ENCODE data around the gene SPATA6.
"Not testable (repeated sequence)": the region's sequence is repeated elsewhere in the genome, so short reads cannot be mapped to it uniquely, and the experiment has no call there.

Gene SPATA6

DNA sequence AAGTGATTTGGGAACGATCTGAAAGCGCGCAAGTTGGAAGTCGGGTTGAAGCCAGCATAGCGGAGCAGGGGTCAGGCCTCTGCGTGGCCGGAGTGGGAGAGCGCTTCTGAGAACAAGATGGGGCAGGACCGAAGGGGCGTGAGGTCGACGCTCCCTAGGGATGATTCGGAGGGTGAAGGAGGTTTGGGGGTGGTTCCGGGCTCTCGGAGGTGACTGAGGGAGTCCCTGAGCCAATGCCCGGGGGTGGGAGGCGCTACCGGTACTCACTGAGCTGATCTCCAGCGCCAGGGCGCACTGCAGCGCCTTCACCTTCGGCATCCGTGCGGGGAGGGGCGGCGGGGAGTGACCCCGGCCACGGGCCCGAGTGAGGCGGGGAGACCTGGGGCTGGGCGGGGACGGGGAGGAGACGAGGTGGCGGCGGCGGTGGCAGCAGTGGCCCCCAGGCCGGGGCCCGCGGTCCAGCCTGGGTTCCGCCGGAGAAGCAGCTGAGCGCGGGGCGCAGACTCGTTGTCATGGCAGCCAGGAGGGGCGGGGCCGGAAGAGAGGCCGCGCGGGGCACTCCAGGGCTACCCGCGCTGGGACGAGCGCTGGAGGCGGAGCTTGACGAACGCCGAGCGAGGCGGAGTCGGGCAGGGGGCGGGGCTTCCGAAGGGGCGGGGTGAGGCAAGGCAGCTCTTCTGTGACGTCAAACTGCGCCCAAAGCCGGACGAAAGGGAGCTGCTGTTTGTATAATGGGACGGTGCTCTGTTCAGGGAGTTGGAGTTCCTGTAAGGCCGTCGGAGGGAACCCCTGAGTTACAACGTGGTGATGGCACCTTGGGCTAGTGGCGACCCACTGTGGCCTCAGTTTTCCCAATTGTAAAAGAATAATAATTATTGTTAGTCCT lies at the start of gene SPATA6:
Gene SPATA6 (minus strand): TSS at position 514 of the 886 bp plus-strand sequence. CDS start 196 bp downstream, at position 318.
- DNase-seq (ENCODE audit: low spot score), result peak; percentile 99

DNA sequence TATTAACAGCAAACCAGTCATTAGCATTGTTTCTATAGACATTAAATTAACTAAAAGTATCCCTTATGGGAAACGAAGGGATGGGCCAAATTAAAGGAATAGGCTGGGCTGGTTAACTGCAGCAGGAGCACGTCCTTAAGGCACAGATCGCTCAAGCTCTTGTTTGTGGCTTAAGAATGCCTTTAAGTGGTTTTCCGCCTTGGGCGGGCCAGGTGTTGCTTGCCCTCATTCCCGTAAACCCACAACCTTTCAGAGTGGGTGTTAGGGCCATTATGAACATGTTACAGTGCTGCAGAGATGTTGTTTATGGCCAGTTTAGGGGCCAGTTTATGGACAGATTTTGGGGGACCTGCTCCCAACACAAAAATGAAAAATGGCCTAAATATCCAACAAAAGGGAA lies 47.9 kb upstream of the SPATA6 start:
- DNase-seq (ENCODE audit: low spot score), result not testable (repeated sequence)

DNA sequence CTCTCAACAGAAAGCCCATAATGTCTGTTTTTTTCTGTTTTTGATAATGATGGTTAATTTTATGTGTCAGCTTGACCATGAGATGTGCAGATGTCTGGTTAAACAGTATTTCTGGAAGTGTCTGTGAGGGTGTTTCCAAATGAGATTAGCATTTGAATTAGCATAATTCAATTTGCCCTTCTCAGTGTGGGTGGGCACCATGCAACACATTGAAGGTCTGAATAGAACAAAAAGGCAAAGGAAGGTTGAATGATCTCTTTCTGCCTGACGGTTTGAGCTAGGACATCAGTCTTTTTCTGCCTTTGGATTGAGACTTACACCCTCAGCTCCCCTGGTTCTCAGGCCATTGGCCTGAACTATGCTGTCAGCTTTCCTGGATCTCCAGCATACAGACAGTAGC lies 34.9 kb upstream of the SPATA6 start:
- DNase-seq (ENCODE audit: low spot score), result no peak

DNA sequence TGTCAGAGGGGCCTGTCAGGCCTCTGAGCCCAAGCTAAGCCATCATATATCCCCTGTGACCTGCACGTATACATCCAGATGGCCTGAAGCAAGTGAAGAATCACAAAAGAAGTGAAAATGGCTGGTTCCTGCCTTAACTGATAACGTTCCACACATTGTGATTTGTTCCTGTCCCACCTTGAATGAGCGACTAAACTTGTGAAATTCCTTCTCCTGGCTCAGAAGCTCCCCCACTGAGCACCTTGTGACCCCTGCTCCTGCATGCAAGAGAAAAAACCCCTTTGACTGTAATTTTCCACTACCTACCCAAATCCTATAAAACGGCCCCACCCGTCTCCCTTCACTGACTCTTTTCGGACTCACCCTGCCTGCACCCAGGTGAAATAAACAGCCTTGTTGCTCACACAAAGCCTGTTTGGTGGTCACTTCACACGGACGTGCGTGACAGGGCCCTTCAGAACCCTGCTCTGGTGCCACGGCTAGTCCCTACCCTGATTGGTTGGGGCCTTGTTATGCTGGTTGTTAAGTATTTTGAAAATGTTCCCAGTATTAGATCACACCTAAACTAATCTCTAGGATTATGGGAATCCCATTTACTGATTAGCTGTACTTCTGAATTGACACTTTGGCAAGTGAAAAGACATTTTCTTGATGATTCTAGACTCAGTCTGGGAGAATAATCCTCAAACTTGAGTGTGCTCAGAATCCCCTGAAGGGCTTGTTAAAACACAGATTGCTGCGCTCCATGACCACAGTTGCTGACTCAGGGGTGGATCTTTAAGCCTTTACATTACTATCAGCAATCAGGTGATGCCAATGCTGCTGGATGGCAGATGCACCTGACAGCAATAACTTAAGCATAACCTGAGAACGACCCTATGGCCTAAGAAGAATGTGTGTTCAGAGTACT lies 28.8 kb upstream of the SPATA6 start:
- DNase-seq (ENCODE audit: low spot score), result no peak

DNA sequence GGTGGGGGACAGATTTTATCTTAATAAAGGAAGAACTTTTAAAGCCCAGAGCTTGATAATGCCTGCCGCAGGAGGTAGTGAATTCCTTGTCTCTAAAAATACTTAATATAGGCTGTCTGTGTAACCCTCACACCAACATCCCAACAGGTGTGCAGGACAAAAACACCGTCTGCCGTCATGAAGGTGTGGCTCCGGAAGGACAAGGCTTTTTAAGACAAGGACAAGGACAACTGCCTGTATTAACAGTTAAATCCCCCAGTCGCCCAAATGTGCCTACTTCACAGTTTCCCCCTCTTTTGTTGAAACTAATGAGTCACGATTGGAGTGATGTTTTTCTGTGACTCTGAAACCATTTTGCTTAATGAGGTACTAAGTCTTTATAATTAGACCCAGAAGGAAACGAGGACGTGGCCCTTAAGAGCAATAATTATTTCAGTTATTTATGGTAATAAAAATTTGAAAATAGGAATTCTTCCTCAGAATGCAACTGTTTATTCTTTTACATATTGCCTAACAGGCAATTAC lies 27.3 kb upstream of the SPATA6 start:
- no peak for DNase-seq (ENCODE audit: low spot score)

DNA sequence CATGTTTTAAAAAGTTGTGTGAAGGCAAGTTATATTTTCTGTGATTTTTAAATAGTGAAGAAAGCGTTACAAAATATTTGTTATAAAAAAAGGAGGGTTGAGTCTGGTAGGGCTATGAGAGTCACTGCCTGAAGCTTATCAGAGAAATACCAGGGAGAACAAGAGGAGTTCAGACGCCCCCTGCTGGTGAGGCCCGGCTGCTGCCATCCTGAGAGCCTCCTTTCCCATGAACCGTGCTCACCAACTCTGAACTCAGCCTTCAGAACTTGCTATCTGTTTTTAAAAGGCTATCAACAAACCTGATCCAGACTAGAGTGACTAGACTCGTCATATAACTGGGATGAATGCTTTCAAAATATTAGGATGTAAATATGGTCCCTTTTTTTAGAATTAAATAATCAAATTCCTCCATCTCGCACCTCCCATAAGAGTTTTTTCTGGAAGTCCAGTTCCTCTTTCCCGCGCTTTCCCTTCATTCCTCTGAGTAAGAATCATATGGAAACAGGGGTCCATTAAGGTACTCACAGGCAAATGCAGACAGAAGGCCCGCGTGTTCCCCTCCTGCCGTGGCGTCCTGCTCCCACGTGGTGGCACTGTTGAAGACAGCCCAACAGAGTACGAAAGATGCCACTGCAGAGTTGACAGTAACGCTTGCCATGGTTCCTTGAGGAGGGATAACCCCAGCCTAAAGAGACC lies 26.2 kb upstream of the SPATA6 start:
- DNase-seq (ENCODE audit: low spot score), result peak; percentile 75

DNA sequence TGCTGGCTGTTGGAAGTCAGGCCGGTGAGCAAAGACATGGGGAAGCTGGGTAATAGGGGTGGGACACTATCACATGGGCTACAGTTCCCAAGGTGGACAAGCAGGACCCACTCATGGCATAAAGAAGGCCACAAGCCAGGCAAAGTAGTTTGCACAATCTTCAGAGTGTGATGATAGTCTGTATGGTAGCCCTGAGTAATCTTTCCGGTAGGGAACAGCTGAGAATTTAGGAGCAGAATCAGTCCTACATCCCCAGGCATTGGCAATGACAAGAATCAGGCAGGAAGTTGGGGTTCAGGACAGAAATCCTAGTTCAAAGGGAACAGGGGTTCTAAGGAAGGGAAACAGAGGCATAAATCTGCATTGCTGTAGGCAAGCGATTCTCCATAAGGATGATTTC lies 23.9 kb upstream of the SPATA6 start:
- no peak for DNase-seq (ENCODE audit: low spot score)

DNA sequence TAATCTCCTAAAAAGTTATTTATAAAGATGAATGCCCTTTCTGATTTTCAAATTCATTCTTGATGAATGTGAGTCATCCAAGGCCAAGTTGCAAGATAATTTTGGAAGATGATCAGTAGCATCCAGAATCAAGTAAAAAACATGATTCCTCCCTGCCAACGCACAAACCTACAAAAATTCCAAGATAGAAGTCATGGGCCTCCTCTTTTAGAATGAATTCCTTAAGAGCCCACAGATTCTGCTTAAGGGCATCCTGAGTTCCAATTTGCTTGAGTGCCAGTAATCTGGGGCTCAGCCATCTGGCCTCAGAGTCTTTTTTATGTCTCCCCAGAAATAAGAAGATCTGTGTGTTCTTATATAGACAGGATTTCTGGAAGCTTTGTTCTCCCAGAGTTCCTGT lies 23.2 kb upstream of the SPATA6 start:
- DNase-seq (ENCODE audit: low spot score), result no peak

DNA sequence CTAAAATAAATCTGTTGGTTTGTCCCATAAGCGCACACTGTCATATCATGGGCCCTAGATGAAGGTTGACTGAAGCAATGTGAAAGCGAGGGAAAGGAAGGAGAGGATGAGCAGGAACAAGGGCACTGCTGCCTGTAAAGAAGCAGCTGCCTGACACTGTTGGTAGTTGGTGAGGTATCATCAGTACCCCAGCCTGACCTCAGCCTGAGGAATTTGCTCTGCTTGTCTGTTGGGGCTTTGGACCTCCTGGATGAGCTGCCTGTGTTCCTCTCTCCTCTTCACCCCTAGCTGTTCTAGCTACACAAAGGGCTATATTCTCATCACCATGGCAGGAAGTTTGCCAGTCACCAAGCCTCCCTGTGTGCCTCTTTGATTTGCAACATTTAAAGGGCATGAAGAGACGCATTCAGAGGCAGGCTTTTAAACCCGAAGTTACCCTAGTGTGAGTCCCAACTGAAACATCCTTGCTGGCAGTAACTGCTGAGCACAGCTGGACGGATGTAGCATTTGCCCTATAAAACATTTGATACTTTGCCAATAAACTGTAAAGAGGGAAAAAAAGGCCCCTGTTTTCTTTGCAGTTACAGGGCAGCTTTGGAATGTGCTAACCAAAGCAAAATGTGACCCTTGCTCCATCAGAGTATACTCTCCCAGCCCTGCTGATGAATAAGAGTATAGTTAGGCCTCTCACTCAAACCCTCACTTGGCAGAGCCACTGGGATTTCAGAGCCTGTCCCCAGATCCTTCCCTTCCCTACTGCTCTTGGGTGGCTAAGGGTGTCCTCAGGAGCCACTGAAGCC lies 22.2 kb upstream of the SPATA6 start:
- DNase-seq (ENCODE audit: low spot score), result peak; percentile 45

DNA sequence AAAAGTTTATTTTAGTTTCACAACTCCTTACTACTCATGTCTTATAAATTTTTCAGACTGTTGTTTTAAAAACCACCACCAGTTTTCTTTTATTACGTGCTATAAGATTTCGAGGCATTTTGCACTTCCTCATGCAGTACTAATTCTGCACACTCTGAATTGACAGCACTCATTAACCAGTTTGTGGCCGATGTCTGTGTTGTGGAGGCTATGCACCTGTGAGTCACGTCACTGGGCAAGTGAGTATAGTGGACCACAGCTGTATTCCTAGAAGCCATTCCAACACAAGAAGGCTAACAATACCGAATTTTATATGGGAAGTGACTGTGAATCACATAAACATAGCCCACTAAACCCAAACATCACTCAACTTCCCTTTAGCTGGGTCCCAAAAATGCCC lies 21.0 kb upstream of the SPATA6 start:
- DNase-seq (ENCODE audit: low spot score), result no peak

DNA sequence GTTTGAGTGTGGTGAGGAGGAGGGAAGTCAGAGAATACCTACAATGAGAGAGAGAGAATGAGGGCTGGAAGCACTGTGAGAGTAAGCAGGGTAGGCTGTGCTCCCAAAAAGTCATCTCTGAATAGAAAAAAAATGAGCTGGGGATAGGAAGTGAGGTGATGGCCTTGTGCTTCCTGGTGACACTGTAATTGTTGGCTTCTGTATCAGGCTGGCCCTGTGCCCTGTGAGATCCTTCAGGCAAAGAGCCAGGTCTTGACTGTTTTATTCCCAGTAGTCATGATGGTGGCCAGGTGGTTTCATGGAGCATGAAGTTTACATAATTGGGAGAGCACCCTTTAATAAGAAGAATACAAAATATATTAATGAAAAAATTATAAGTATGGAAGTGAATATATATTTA lies 20.4 kb upstream of the SPATA6 start:
- no peak for DNase-seq (ENCODE audit: low spot score)

DNA sequence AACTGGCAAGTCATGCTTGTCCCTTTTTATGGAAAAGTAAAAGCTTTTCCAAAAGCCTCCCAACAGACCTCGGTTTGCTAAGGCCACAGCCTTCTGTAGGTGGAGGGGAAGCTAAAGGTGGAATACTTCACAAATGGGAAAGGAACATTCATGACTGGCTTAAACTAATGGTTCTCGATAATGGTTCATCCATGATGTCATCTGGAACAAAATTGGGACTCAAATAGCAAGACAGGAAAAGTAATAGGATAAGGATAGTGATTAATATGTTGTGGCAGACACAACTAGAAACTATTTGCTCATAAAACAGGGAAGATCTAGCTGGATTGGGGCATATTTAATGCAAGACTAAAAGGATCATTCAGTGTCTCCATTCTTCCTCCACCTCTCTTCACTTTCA lies 16.7 kb upstream of the SPATA6 start:
- no peak for DNase-seq (ENCODE audit: low spot score)

DNA sequence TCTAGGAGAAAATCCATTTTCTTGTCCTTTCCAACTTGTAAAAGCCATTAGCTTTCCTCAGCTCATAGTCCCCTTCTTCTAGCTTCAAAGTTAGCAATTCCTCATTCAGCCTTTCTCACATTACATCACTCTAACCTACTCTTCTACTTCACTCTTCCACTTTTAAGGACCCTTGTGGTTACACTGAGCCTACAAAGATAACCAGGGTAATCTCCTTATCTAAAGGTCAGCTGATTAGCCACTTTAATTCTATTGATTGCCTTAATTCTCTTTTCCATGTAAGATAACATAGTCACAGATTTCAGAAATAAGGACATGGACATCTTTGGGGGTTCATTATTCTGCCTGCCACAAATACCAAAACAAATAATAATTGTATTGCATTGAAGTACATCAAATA lies 8.5 kb upstream of the SPATA6 start:
- DNase-seq (ENCODE audit: low spot score), result no peak

DNA sequence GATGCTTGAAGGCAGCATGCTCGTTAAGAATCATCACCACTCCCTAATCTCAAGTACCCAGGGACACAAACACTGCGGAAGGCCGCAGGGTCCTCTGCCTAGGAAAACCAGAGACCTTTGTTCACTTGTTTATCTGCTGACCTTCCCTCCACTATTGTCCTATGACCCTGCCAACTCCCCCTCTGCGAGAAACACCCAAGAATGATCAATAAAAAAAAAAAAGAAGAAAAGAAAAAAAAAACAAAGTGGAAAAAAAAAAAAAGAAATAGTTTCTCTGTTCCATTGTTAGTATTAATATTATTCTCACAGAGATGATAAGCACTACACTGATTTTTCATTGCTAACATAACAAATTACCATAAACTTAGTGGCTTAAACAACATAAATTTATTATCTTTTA lies 8.0 kb upstream of the SPATA6 start:
- not testable (repeated sequence) for DNase-seq (ENCODE audit: low spot score)

DNA sequence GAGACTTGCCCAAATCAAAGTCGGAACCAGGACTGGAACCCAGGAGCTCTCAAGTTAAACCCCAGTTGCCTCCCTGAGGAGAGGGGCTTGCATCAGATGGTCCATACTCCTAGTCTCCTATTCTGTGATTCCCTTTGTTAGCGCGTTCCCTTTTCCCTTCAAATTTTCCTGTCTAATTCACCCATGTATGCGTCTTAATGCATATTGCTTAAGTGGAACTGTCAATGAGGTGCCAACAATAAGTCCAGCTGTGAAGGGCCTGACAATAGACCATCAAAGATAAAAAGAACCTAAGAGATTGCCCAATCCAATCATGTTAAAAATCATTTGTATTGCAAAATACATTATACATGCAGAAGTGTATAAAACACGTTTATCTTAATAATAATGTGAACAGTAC lies 634 bp upstream of the SPATA6 start:
- DNase-seq (ENCODE audit: low spot score), result no peak

DNA sequence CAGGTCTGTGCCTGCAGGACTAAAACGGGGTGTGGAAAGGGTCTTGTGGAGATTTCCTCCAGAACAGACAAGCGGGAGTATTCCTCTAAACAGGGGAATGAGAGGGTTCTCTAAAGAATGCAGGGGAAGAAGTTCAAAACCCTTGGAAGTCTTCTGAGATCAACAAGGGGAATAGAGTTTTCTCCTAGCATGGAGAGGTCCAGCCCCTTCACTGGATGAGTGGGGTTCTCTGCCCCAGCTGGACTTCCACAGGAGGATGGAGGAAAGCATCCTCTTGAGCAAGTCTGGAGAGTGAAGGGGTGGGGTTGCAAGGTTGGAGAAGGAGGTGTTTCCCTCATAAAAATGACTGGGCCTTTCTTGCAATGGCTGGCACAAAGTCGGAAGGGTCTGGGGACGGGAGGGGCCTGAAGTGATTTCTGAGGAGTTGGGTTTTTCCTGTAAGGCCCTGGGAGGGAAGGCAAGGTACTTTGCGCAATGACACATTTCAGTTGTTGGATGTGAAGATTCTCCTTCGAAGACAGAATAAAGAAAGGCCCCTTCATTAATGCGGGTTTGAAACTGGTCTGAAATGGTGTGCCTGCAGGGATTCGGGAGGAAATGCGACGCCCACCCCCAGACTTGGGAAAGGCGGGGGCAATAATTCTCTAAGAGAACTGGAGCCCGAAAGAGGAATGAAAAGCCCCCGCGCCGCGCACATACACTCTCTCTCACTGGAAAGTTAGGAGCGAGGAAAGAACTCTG lies 884 bp downstream of the SPATA6 start:
- DNase-seq (ENCODE audit: low spot score), result no peak

DNA sequence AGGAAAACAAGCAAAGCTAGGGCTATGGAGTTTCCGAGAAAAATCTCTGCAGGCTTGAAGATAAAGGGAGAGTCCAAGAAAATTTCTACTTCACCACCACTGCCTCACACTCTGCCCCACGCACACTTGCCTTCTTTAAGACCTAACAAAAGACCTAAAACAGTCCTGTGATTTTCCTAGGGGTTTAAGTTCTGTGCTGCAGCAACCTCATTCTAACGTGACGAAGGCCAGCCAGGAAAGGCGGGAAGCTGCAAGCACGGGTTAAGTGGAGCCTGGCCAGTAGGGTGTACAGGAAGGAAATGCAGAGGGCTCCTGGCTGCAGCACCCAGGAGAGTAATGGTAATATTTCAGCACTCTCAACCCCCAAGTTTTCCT lies 1.5 kb downstream of the SPATA6 start:
- peak; percentile 12 for DNase-seq (ENCODE audit: low spot score)

DNA sequence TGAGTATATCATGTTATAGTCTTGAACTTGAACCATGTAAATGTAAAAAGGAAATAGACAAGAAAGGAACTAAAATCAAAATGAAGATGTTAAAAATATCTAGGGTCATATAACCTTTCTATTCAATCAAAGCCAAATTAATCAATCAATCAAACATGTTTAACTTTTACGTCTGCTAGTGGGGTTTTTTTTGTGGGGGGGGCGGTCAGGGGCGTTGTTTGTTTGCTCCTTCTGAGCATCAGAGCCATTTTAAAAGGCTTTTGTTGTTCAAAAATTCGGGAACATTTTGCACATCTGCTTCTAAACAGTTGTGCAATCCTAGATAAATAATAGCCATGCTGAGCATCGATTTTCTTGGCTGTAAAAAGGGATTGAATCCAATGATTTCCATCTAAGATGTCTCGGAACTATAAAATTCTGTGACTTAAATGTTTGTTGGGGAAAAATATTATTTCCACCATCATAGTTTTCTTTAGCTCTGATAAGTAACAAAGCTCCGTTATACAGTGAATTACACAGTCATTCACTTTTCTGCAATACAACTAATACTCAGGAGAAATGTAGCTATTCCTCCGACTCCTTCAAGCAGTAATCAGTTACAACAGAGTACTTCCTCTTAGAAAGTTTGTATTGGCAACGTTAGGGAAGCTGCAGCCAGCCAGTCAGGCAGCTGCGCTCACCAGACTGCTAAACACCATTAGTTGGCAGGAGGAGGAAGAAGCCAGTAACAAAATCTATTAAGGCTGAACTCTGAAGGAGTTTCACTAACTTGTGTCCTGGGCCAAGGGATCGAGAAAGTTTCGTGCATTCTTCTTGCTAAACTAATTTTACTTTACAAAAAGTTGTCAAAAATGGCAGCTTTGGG lies 2.2 kb downstream of the SPATA6 start:
- DNase-seq (ENCODE audit: low spot score), result peak; percentile 61

DNA sequence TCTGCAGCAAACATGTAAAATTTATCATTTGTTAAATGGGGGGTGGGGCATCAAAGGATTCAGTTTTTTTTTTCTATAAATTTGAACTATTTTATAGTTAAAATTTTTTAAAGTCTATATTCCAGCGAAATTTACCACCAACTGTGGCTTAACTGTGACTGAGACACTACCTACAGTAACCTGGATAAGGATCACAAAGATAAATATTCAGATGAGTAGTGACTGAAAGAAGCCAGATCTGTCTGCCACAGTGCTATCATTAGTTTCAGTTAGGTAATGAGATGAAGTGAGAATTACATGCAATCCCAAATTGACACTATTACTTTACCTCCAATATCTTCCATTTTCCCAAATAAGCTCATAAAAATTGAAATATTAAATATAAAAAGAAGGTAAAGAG lies 5.4 kb downstream of the SPATA6 start:
- DNase-seq (ENCODE audit: low spot score), result no peak
